RWPE1 (cell line): Measurements from ENCODE around the gene RELL2.

Experiments used
- CTCF ChIA-PET: fragments of 350-600 bp; sonication (Branson Sonifier 250); formaldehyde crosslinking; extraction: SDS; loops from one replicate; lab custom pipeline; 2021; lab: Yijun Ruan, JAX
- POLR2A ChIA-PET: fragments of 400-600 bp; formaldehyde crosslinking; extraction: SDS; loops from one replicate; lab custom pipeline; 2020; ENCODE audit warnings: antibody characterized with exemption; ENCODE audit not compliant: low non-redundant PET; lab: Yijun Ruan, JAX
- DNase-seq: peaks from one replicate; pipeline ENCODE4 v3.0.0; 2012; ENCODE audit warnings: low spot score
- H3K27ac ChIP-seq: fragments of 450-650 bp; 2 replicates; pipeline ENCODE4 v1.5.1; 2017
- TF ChIP-seq, protein P1 (sequence below): fragments of 450-650 bp; conservative IDR thresholded peaks from 2 replicates; pipeline ENCODE4 v1.5.1; 2017; ENCODE audit warnings: low read depth, mild to moderate bottlenecking

RELL2 gene

DNA sequence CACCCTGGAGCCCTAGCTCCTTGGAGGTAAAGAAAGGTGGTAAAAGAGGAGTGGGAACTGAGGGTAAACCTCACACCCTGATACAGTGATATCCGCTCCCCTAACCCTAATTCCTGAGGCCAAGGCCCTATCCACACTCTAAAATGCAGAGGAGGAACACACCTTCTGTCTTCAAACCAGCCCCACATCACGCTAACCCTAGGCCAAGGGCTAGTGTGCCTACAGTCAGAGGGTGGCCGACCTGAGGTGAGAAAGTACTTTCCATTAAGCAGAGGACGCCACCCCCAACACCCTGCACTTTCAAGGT, 738 bp upstream of the RELL2 start:
- POLR2A ChIA-PET = interaction anchor here (0.6 to 2.5 kb wide), 6 partner anchors 9 to 1135 kb away, joined by 3 to 7 read pairs (median 4); partner anchors contain the start of genes DIAPH1 and FCHSD1
- peak overlapping the region; percentile 73 for H3K27ac ChIP-seq
- DNase-seq = no peak
- CTCF ChIA-PET = interaction anchor here (1.2 to 2.3 kb wide), 3 partner anchors 17 to 44 kb away, joined by 3 to 24 read pairs (median 5); partner anchors contain the start of gene DIAPH1
- TF ChIP-seq, protein P1, sequence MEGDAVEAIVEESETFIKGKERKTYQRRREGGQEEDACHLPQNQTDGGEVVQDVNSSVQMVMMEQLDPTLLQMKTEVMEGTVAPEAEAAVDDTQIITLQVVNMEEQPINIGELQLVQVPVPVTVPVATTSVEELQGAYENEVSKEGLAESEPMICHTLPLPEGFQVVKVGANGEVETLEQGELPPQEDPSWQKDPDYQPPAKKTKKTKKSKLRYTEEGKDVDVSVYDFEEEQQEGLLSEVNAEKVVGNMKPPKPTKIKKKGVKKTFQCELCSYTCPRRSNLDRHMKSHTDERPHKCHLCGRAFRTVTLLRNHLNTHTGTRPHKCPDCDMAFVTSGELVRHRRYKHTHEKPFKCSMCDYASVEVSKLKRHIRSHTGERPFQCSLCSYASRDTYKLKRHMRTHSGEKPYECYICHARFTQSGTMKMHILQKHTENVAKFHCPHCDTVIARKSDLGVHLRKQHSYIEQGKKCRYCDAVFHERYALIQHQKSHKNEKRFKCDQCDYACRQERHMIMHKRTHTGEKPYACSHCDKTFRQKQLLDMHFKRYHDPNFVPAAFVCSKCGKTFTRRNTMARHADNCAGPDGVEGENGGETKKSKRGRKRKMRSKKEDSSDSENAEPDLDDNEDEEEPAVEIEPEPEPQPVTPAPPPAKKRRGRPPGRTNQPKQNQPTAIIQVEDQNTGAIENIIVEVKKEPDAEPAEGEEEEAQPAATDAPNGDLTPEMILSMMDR = no peak

DNA sequence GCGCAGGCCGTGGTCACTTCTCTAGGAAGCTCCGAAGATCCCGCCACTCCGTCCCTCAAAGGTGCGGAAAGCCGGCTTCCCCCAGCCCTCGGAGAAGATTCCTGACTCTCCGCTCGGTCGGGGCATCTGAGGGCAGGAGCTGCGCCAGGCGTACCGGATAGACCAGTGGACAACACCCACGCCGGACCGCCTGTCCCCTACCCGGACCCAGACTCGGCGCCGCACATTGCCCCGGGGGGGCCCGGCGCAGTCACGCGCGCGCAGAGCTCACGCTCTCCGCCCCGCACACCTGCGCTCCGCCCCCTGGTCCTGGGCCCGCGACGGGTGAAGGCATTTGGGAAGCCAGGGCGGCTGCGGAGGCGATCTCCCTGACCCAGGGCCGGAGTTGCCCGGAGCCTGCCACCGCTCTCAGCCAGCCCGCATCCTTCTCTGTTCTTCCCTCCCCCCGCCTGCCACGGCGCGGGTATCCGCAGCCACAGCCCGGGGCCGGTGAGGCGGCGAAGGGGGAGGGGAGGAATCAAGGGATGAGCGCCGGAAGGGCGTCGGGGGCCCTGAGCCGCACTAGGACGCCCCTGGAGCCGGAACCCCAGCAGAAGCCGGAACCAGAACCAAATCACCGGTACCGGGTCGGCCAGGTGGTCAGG, 448 bp downstream of the RELL2 start:
- H3K27ac ChIP-seq = peak overlapping the region; percentile 73
- CTCF ChIA-PET = interaction anchor here (0.6 to 2.3 kb wide), 5 partner anchors 18 to 322 kb away, joined by 3 to 24 read pairs (median 3); partner anchors contain the start of gene DIAPH1
- peak; percentile 51 for DNase-seq
- POLR2A ChIA-PET = interaction anchor here (0.5 to 2.5 kb wide), 6 partner anchors 10 to 45 kb away, joined by 3 to 7 read pairs (median 5); partner anchors contain the start of gene FCHSD1
- TF ChIP-seq, protein P1 = no peak

DNA sequence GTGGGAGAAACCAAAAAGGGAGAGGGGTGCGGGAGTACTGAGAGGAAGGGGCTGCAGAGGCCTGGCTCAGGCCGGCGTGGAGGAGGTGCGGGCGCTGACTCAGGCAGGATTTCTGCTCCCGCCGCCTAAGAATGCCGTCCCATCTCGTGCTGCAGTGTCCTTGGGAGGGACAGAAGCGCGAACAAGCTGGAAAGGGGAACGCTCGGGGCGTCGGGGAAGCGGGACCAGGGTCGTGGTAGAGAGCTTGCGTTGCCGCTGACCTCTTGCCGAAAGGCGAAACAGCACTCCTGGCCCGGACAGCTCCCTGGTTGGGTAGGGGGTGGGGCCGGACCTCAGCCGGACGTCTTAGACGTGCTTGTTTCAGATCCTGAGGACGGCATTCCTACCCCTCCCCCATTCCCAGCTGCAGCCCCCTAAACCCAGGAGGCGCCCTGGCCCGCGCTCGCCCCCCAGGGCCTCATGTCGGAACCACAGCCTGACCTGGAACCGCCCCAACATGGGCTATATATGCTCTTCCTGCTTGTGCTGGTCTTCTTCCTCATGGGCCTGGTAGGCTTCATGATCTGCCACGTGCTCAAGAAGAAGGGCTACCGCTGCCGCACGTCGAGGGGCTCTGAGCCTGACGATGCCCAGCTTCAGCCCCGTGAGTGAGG, 1.1 kb downstream of the RELL2 start:
- CTCF ChIA-PET = interaction anchor here (0.6 to 2.3 kb wide), 8 partner anchors 18 to 321 kb away, joined by 3 to 24 read pairs (median 4); partner anchors contain the start of gene DIAPH1
- POLR2A ChIA-PET = interaction anchor here (1.2 to 2.5 kb wide), 3 partner anchors 10 to 45 kb away, joined by 5 to 7 read pairs (median 6); partner anchors contain the start of gene FCHSD1
- DNase-seq = peak; percentile 72

DNA sequence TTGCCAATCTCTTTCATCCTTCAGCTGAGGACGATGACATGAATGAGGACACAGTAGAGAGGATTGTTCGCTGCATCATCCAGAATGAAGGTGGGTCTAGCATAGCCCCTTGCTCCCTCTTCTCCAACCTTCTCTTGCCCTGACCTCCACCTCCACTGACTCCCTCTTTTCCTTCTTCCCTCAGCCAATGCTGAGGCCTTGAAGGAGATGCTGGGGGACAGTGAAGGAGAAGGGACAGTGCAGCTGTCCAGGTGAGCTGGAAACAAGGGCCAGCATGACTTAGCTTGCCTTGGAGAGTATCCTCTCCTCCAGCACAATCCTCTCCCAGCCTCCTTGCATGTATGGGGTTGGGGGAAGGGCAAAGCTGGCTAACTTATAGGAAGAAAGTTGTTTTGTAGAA, 2.0 kb downstream of the RELL2 start:
- no peak overlapping the region for H3K27ac ChIP-seq
- CTCF ChIA-PET = interaction anchor here (0.6 to 1.7 kb wide), 4 partner anchors 20 to 59 kb away, joined by 4 to 6 read pairs (median 4); partner anchors contain the start of gene DIAPH1
- TF ChIP-seq, protein P1 = no peak
- DNase-seq = no peak
- POLR2A ChIA-PET = no interaction called here

More for the DNA sequence above, 1.1 kb downstream of the RELL2 start:
- H3K27ac ChIP-seq = peak overlapping the region; percentile 73
- TF ChIP-seq, protein P1 = no peak

DNA sequence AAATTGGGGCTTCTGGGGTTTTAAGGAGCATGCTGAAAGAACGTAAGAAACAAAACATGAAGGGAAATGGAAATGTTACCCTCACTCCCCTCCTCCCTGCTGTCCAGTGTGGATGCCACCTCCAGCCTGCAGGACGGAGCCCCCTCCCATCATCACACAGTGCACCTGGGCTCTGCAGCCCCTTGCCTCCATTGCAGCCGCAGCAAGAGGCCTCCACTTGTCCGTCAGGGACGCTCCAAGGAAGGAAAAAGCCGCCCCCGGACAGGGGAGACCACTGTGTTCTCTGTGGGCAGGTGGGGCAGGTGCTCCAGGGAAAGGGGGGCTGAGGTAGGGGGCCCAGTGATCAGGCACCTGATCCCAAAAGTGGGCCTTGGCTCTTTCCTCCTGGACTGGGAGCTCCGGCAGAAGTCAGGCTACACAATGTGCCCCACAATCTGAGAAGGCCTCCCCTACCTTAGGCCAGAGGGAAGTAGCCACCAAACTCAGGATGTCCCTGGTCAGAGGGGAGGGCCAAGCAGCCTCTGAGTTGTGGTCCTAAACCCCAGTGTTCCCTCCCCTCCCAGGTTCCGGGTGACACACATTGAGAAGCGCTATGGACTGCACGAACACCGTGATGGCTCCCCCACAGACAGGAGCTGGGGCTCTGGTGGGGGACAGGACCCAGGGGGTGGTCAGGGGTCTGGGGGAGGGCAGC, 2.7 kb downstream of the RELL2 start:
- TF ChIP-seq, protein P1 = no peak
- CTCF ChIA-PET = interaction anchor here (0.7 to 1.7 kb wide), 3 partner anchors 20 to 68 kb away, joined by 3 to 5 read pairs (median 4); partner anchors contain the start of gene DIAPH1
- DNase-seq = no peak
- POLR2A ChIA-PET = no interaction called here
- H3K27ac ChIP-seq = peak overlapping the region; percentile 9; the same call in 1 of the 2 replicates

DNA sequence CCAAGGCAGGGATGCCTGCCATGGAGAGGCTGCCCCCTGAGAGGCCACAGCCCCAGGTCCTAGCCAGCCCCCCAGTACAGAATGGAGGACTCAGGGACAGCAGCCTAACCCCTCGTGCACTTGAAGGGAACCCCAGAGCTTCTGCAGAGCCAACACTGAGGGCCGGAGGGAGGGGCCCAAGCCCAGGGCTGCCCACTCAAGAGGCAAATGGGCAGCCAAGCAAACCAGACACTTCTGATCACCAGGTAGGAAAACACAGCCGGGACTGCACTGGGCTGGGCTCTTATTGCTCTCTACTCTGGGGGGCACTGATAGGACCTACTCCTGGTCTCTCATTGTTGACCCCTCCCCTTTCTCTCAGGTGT, 3.2 kb downstream of the RELL2 start:
- ChIA-PET CTCF (interaction anchor here (0.7 to 1.9 kb wide), 2 partner anchors 48 to 69 kb away, joined by 3 to 6 read pairs; no protein-coding TSS in a partner anchor), POLR2A (no interaction called here)
- TF ChIP-seq, protein P1 = no peak
- DNase-seq = no peak
- H3K27ac ChIP-seq = peak overlapping the region; percentile 9; the same call in 1 of the 2 replicates
